Suprapubic skin (tissue), 4 donors: Measurements from ENCODE around the gene TTPAL. TPM values are rescaled to one million over a fixed set of nuclear protein-coding genes. Genes with fewer than 3 reads are reported as not detected.
A peak's percentile ranks its signal among the peaks of the same experiment; 100 is the strongest.

ENCODE experiments used
- DNase-seq, 2 donors: peaks; one replicate each; pipeline ENCODE4 v3.0.0-alpha.2; 2019; ENCODE audit warnings: low spot score in 2 of 2
- H3K27ac ChIP-seq: fragments of 200-600 bp; sonication (generic); one replicate; pipeline ENCODE4 v1.5.1; 2019
- H3K27me3 ChIP-seq: fragments of 200-600 bp; sonication (generic); one replicate; pipeline ENCODE4 v1.5.1; 2019
- H3K36me3 ChIP-seq: fragments of 200-600 bp; sonication (generic); one replicate; pipeline ENCODE4 v1.5.1; 2019
- H3K4me1 ChIP-seq: fragments of 200-600 bp; sonication (generic); one replicate; pipeline ENCODE4 v1.5.1; 2019
- H3K4me3 ChIP-seq: fragments of 200-600 bp; sonication (generic); one replicate; pipeline ENCODE4 v1.5.1; 2019; ENCODE audit warnings: mild to moderate bottlenecking
- H3K9me3 ChIP-seq: fragments of 200-600 bp; sonication (generic); one replicate; pipeline ENCODE4 v1.5.1; 2019
- CTCF ChIP-seq, 2 donors: fragments of 200-600 bp in 1 of 2; fragments of 450-650 bp in 1 of 2; sonication (generic) in 1 of 2; IDR thresholded peaks; one replicate each; pipeline ENCODE4 v1.5.1; 2016 to 2019; ENCODE audit warnings: antibody characterized with exemption in 2 of 2, mild to moderate bottlenecking in 1 of 2, moderate library complexity in 1 of 2
- EP300 ChIP-seq: sonication (generic); formaldehyde crosslinking; IDR thresholded peaks from one replicate; pipeline ENCODE4 v1.6.1; 2017; ENCODE audit warnings: antibody characterized with exemption
- POLR2A ChIP-seq, 2 donors: fragments of 450-650 bp; IDR thresholded peaks; one replicate each; pipeline ENCODE4 v1.6.1; 2017; ENCODE audit warnings: antibody characterized with exemption in 2 of 2, mild to moderate bottlenecking in 2 of 2, moderate library complexity in 2 of 2
- POLR2AphosphoS5 ChIP-seq, 3 donors: sonication (generic); formaldehyde crosslinking; IDR thresholded peaks; one replicate each; pipeline ENCODE4 v1.6.1; 2017; ENCODE audit warnings: antibody characterized with exemption in 3 of 3
- WGBS: methylation state at CpG from one replicate; pipeline ENCODE4 v1.1.5; 2018; 5-methylcytosine and 5-hydroxymethylcytosine counted together
- total RNA-seq, 4 donors: library from RNA; depleted of rRNA; stranded (reverse); fragments of >200 nt; gene quantifications; one replicate each; pipeline ENCODE4 v1.1.0, GENCODE V29; 2016

TTPAL gene
- total RNA-seq, 4 donors from 2014 or later, result 13.6 to 38.5 (median 29.4) TPM

- H3K36me3 ChIP-seq, result peaks cover 89% of the 10 kb centered on the region
- WGBS, result 93% methylated on average over 1 of the region's 1 CpG
- peaks cover 37% of the 10 kb centered on the region for H3K4me1 ChIP-seq
- no peak for DNase-seq
- peak overlapping the region; percentile 78 for H3K27ac ChIP-seq
- H3K9me3 ChIP-seq, result no peaks in the 10 kb centered on the region
- no peaks in the 10 kb centered on the region for H3K27me3 ChIP-seq
- TF ChIP-seq CTCF (IDR thresholded peaks at IDR 0.05) (no peak), POLR2AphosphoS5 (IDR thresholded peaks at IDR 0.05) (no peak), EP300 (no peak), POLR2A (IDR thresholded peaks at IDR 0.05) (no peak)
- no peak overlapping the region for H3K4me3 ChIP-seq
Observed at GRCh38 chr20:44494266-44494665, 18.6 kb downstream of the TTPAL start.

GRCh38 chr20:44494681-44495080, 19.0 kb downstream of the TTPAL start:
- Histone ChIP-seq H3K4me1 (peaks cover 37% of the 10 kb centered on the region), H3K27me3 (no peaks in the 10 kb centered on the region), H3K27ac (peak overlapping the region; percentile 78), H3K9me3 (no peaks in the 10 kb centered on the region), H3K4me3 (no peak overlapping the region), H3K36me3 (peaks cover 89% of the 10 kb centered on the region)
- TF ChIP-seq EP300 (no peak), CTCF (IDR thresholded peaks at IDR 0.05) (no peak), POLR2AphosphoS5 (IDR thresholded peaks at IDR 0.05) (no peak), POLR2A (IDR thresholded peaks at IDR 0.05) (no peak)
- no peak for DNase-seq
- 97% methylated on average over 3 of the region's 3 CpGs for WGBS

- DNase-seq, result no peak
- H3K27me3 ChIP-seq, result no peaks in the 10 kb centered on the region
- H3K4me3 ChIP-seq, result no peak overlapping the region
- WGBS, result 90% methylated on average over 1 of the region's 1 CpG
- peaks cover 37% of the 10 kb centered on the region for H3K4me1 ChIP-seq
- peak overlapping the region; percentile 78 for H3K27ac ChIP-seq
- no peak for TF ChIP-seq POLR2A (IDR thresholded peaks at IDR 0.05)
- peak in 2 of 3 donors; percentile 16 to 37 for TF ChIP-seq POLR2AphosphoS5 (IDR thresholded peaks at IDR 0.05)
- peaks cover 89% of the 10 kb centered on the region for H3K36me3 ChIP-seq
- no peaks in the 10 kb centered on the region for H3K9me3 ChIP-seq
Observed at GRCh38 chr20:44495257-44495656, 19.6 kb downstream of the TTPAL start.

- peaks cover 33% of the 10 kb centered on the region for H3K4me1 ChIP-seq
- TF ChIP-seq CTCF (IDR thresholded peaks at IDR 0.05) (no peak), POLR2A (IDR thresholded peaks at IDR 0.05) (no peak), EP300 (no peak), POLR2AphosphoS5 (IDR thresholded peaks at IDR 0.05) (no peak)
- 77% methylated on average over 3 of the region's 3 CpGs for WGBS
- H3K4me3 ChIP-seq, result no peak overlapping the region
- no peaks in the 10 kb centered on the region for H3K27me3 ChIP-seq
- no peaks in the 10 kb centered on the region for H3K9me3 ChIP-seq
- peak overlapping the region; percentile 78 for H3K27ac ChIP-seq
- H3K36me3 ChIP-seq, result peaks cover 92% of the 10 kb centered on the region
- no peak for DNase-seq
Observed at GRCh38 chr20:44495802-44496481, 20.3 kb downstream of the TTPAL start.

- Histone ChIP-seq H3K9me3 (no peaks in the 10 kb centered on the region), H3K36me3 (peaks cover 97% of the 10 kb centered on the region), H3K27me3 (no peaks in the 10 kb centered on the region), H3K27ac (peak overlapping the region; percentile 78), H3K4me3 (no peak overlapping the region), H3K4me1 (peaks cover 28% of the 10 kb centered on the region)
- TF ChIP-seq CTCF (IDR thresholded peaks at IDR 0.05) (no peak), EP300 (no peak), POLR2AphosphoS5 (IDR thresholded peaks at IDR 0.05) (no peak), POLR2A (IDR thresholded peaks at IDR 0.05) (no peak)
- WGBS, result 64% methylated on average over 3 of the region's 3 CpGs
- DNase-seq, result no peak
Observed at GRCh38 chr20:44496976-44497375, 21.3 kb downstream of the TTPAL start.
